ENCODE data around the gene LDAF1.

- TF ChIP-seq CTCF (conservative IDR thresholded peaks at IDR 0.05 in 1 of 2, IDR thresholded peaks at IDR 0.05 in 1 of 2; ENCODE audit: extremely low read depth in 1 of 2, insufficient read depth in 1 of 2, low read depth in 1 of 2, low read length in 2 of 2), result no peak
- no peak for TF ChIP-seq EZH2 (IDR thresholded peaks at IDR 0.05; ENCODE audit: borderline replicate concordance, low read length)
These were observed 27.7 kb upstream of the LDAF1 start for GRCh38 chr16:21130811-21131210.
